Vagina (tissue), 2 donors: ENCODE measurements around the gene CNNM2.

ENCODE experiments used
- CTCF ChIP-seq, 3 experiments: fragments of 450-650 bp in 2 of 3; fragments of 200-600 bp in 1 of 3; sonication (generic) in 1 of 3; IDR thresholded peaks; one replicate each; pipeline ENCODE4 v1.5.1; 2017 to 2019; ENCODE audit warnings: antibody characterized with exemption in 3 of 3, mild to moderate bottlenecking in 2 of 3, moderate library complexity in 2 of 3
- POLR2A ChIP-seq, 2 donors: fragments of 450-650 bp; IDR thresholded peaks; one replicate each; pipeline ENCODE4 v1.6.1; 2017; ENCODE audit warnings: antibody characterized with exemption in 2 of 2, mild to moderate bottlenecking in 2 of 2, moderate library complexity in 2 of 2
- POLR2AphosphoS5 ChIP-seq, 2 donors: sonication (generic); formaldehyde crosslinking; IDR thresholded peaks; one replicate each; pipeline ENCODE4 v1.9.0; 2017; ENCODE audit warnings: antibody characterized with exemption in 2 of 2, mild to moderate bottlenecking in 2 of 2, low read depth in 1 of 2; ENCODE audit not compliant: insufficient read depth in 1 of 2

DNA sequence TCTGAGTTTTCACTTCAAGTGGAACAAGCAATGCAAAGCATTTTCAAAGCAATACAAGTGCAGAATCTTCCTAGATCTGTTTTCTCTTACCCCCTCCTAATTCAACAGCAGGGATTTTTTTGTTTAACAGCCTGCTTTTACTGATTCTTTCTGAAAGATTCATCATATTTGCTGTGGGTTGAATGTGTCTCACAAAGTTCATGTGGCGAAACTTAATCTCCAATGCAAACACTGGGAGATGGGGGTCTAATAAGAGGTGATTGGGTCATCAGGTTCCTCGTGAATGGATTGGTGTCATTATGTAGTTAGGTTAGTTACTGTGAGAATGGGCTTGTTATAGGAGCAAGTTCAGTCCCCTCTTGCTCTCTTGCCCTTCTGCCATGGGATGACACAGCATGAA is 107.6 kb downstream of the CNNM2 start:
- TF ChIP-seq CTCF (IDR thresholded peaks at IDR 0.05) (no peak), POLR2AphosphoS5 (IDR thresholded peaks at IDR 0.05; ENCODE audit: insufficient read depth in 1 of 2, low read depth in 1 of 2) (no peak), POLR2A (IDR thresholded peaks at IDR 0.05) (no peak)
